ENCODE measurements around the gene GDPD4. TPM values are rescaled to one million over a fixed set of nuclear protein-coding genes. Genes with fewer than 3 reads are reported as not detected.
A peak's percentile ranks its signal among the peaks of the same experiment; 100 is the strongest.

Gene GDPD4
- total RNA-seq, 1 experiment from 2014 or later: not detected

GRCh38 chr11:77188633-77189491 is 112.6 kb downstream of the GDPD4 start:
- POLR2A ChIA-PET (ENCODE audit: unreplicated experiment): no interaction called here
- BruUV-seq (replicated peaks): no TSS peak
- H3K9ac ChIP-seq (ENCODE audit: low read length): no peak overlapping the region
- H3K4me1 ChIP-seq (ENCODE audit: insufficient read depth, low read length): peaks cover 8% of the 10 kb centered on the region; the same call in 1 of the 2 replicates
- TF ChIP-seq CTCF (conservative IDR thresholded peaks at IDR 0.05; ENCODE audit: low read depth, low read length): peak; percentile 23; the same call in 1 of the 2 replicates
- TF ChIP-seq EZH2 (IDR thresholded peaks at IDR 0.05; ENCODE audit: low read length, unreplicated experiment): no peak
- no peak overlapping the region for H3K4me2 ChIP-seq (ENCODE audit: low read length)
- H3K9me3 ChIP-seq (ENCODE audit: low read length): no peaks in the 10 kb centered on the region
- CTCF ChIA-PET: interaction anchor here (0.7 to 1.4 kb wide), 2 partner anchors 219 to 359 kb away, joined by 3 to 4 read pairs; no protein-coding TSS in a partner anchor
- no peak overlapping the region for H3K4me3 ChIP-seq (ENCODE audit: low read length)
- no peaks in the 10 kb centered on the region for H3F3A ChIP-seq (ENCODE audit: low read length, unreplicated experiment)
- DNase-seq (no peak), ATAC-seq (no peak)
- no peaks in the 10 kb centered on the region for H4K20me1 ChIP-seq (ENCODE audit: low read length)
- no peak overlapping the region for H3K27ac ChIP-seq (ENCODE audit: low read length)
- no peaks in the 10 kb centered on the region for H3K79me2 ChIP-seq (ENCODE audit: low read length)
- H3K27me3 ChIP-seq (ENCODE audit: low read length): peaks cover 11% of the 10 kb centered on the region; the same call in 1 of the 2 replicates
- no peaks in the 10 kb centered on the region for H3K36me3 ChIP-seq (ENCODE audit: low read depth, low read length)
- H3K9me2 ChIP-seq (replicated peaks; ENCODE audit: low read length): no peaks in the 10 kb centered on the region
- no peak overlapping the region for H2AFZ ChIP-seq (ENCODE audit: low read length)
- intact Hi-C loops (cut with micrococcal nuclease): loop anchor here (1.0 kb wide), 2 partner anchors 62 to 142 kb away; no protein-coding TSS in a partner anchor

GRCh38 chr11:77187776-77188632 is 113.5 kb downstream of the GDPD4 start:
- H3K9me3 ChIP-seq (ENCODE audit: low read length): no peaks in the 10 kb centered on the region
- no peak for TF ChIP-seq EZH2phosphoT487 (IDR thresholded peaks at IDR 0.05; ENCODE audit: borderline replicate concordance, low read length)
- peak; percentile 98 for TF ChIP-seq CTCF (conservative IDR thresholded peaks at IDR 0.05; ENCODE audit: low read depth, low read length)
- TF ChIP-seq EZH2 (IDR thresholded peaks at IDR 0.05; ENCODE audit: low read length, unreplicated experiment): no peak
- no peaks in the 10 kb centered on the region for H3K9me2 ChIP-seq (replicated peaks; ENCODE audit: low read length)
- intact Hi-C loops (cut with micrococcal nuclease): loop anchor here (1.0 kb wide), 2 partner anchors 61 to 141 kb away; no protein-coding TSS in a partner anchor
- H3K27ac ChIP-seq (ENCODE audit: low read length): no peak overlapping the region
- H3K4me3 ChIP-seq (ENCODE audit: low read length): no peak overlapping the region
- DNase-seq (peak; percentile 88), ATAC-seq (peak; percentile 68)
- no peaks in the 10 kb centered on the region for H4K20me1 ChIP-seq (ENCODE audit: low read length)
- H3K4me1 ChIP-seq (ENCODE audit: insufficient read depth, low read length): peaks cover 8% of the 10 kb centered on the region; the same call in 1 of the 2 replicates
- ChIA-PET POLR2A (ENCODE audit: unreplicated experiment) (interaction anchor here (0.6 kb wide), 1 partner anchor 69 kb away, joined by 3 read pairs; no protein-coding TSS in a partner anchor), CTCF (interaction anchor here (0.6 to 1.4 kb wide), 4 partner anchors 61 to 360 kb away, joined by 3 to 4 read pairs (median 3); no protein-coding TSS in a partner anchor)
- no peak overlapping the region for H2AFZ ChIP-seq (ENCODE audit: low read length)
- H3K36me3 ChIP-seq (ENCODE audit: low read depth, low read length): no peaks in the 10 kb centered on the region
- peaks cover 20% of the 10 kb centered on the region for H3K27me3 ChIP-seq (ENCODE audit: low read length)
- no peak overlapping the region for H3K9ac ChIP-seq (ENCODE audit: low read length)
- no peak overlapping the region for H3K4me2 ChIP-seq (ENCODE audit: low read length)
- BruUV-seq (replicated peaks): no TSS peak
- no peaks in the 10 kb centered on the region for H3F3A ChIP-seq (ENCODE audit: low read length, unreplicated experiment)
- H3K79me2 ChIP-seq (ENCODE audit: low read length): no peaks in the 10 kb centered on the region

Data from PC-3 (cell line).